Lung (tissue), 12 donors: ENCODE data around the gene MELTF. TPM values are rescaled to one million over a fixed set of nuclear protein-coding genes. Genes with fewer than 3 reads are reported as not detected.

Experiments used
- ATAC-seq: fragments of 200-7000 bp; cut with Tn5 transposase; one replicate; pipeline ENCODE4 v1.9.1; 2020; ENCODE audit warnings: moderate number of reproducible peaks; ENCODE audit not compliant: insufficient read depth, low FRiP score
- DNase-seq, 3 donors: peaks; one replicate each; pipeline ENCODE4 v3.0.0-alpha.2; 2013 to 2017
- H3K27ac ChIP-seq, 2 donors: one replicate each; pipeline ENCODE4 v1.5.1; 2013; ENCODE audit warnings: mild to moderate bottlenecking in 2 of 2, moderate library complexity in 2 of 2, control low read depth in 1 of 2, inconsistent platforms in 1 of 2, low read depth in 1 of 2, low read length in 1 of 2
- H3K27me3 ChIP-seq, 3 donors: one replicate each; pipeline ENCODE4 v1.5.1; 2013; ENCODE audit warnings: low read length in 2 of 3; ENCODE audit not compliant: control insufficient read depth in 3 of 3, insufficient read depth in 3 of 3
- H3K36me3 ChIP-seq, 4 donors: one replicate each; pipeline ENCODE4 v1.5.1; 2013; ENCODE audit warnings: low read length in 4 of 4, mild to moderate bottlenecking in 1 of 4, moderate library complexity in 1 of 4; ENCODE audit not compliant: control insufficient read depth in 4 of 4, insufficient read depth in 4 of 4
- H3K4me1 ChIP-seq, 5 donors: one replicate each; pipeline ENCODE4 v1.5.1; 2013; ENCODE audit warnings: low read length in 5 of 5, mild to moderate bottlenecking in 2 of 5, moderate library complexity in 1 of 5; ENCODE audit not compliant: control insufficient read depth in 5 of 5, insufficient read depth in 5 of 5
- H3K4me3 ChIP-seq: one replicate; pipeline ENCODE4 v1.5.1; 2013; ENCODE audit warnings: mild to moderate bottlenecking, control low read depth, moderate library complexity
- H3K9ac ChIP-seq, 2 donors: one replicate each; pipeline ENCODE4 v1.5.1; 2013; ENCODE audit warnings: low read length in 2 of 2, control low read depth in 1 of 2; ENCODE audit not compliant: insufficient read depth in 1 of 2
- H3K9me3 ChIP-seq, 4 donors: one replicate each; pipeline ENCODE4 v1.5.1; 2013; ENCODE audit warnings: low read length in 3 of 4, mild to moderate bottlenecking in 1 of 4, moderate library complexity in 1 of 4; ENCODE audit not compliant: control insufficient read depth in 4 of 4, insufficient read depth in 3 of 4
- WGBS, 2 donors: extraction: QIAGEN DNeasy Blood & Tissue Kit; methylation state at CpG; one replicate each; pipeline ENCODE4 v1.1.7; 2013; 5-methylcytosine and 5-hydroxymethylcytosine counted together
- polyA plus RNA-seq, 2 donors: library from polyadenylated mRNA; stranded (reverse); fragments of 200-250 nt; gene quantifications; one replicate each; pipeline ENCODE4 v1.2.1, GENCODE V29; 2013
- total RNA-seq, 2 donors: library from RNA; depleted of rRNA in 1 of 2; stranded (reverse); fragments of >200 nt in 1 of 2; gene quantifications; one replicate each; pipeline ENCODE4 v1.2.1, GENCODE V29; 2014 to 2021
- TF ChIP-seq, protein P1 (sequence below): IDR thresholded peaks from 2 replicates; pipeline ENCODE4 v1.5.1; 2012; ENCODE audit warnings: mild to moderate bottlenecking; ENCODE audit errors: control extremely low read depth, extremely low read depth
- donor health status: control.
- donor health status: control.
- donor health status: Bipolar disorder and iron deficiency.
- donor health status: healthy.
- donor health status: DM: yes; HTN: yes; CAD: no.

Gene MELTF
- total and polyA plus RNA-seq, 4 donors: 2.6 to 10.6 (median 3.9) TPM

DNA sequence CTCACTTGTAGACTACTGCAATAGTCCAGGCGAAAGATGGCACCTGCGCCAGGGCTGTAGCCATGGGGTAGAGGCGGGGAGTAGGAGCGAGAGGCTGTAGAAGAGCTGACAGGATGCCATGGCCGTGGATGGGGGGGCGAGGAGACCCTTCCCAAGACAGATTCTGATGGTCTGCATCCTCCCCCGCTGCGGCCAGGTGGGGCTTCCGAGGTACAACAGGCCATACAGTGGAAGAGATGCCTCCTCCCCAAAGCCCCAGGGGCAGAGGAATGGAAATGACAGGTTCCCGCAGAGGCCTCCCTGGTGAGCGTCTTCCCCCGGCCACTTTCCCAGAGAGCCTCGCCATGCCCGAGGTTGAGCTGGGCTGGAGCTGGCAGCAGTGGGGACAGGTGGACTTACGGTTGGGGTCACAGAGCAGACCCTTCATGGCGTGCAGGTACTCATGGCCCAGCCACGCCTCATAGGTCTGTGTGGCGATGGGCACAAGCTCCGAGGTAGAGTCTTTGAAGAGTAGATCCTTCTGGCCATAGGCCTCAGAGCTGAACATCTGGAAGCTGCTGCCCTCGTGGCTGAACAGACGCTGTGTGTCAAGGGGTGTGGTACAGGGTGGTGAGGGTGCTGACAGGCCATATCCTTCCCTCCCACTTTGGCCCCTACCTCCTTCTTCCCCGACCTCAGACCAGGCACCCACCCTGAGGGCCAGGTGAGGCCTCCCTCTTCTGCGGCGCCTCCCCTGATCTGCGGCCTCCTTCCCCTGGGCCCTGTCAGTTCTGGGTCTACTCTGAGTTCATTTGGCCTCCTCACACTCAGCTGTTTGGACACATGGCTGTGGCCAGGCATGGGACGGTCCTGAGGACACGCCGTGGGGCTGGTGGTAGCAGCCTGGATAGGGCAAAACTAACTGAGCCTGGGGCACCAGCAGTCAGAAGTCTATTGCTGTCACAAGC, 13.6 kb downstream of the MELTF start:
- no peaks in the 10 kb centered on the region for H3K9me3 ChIP-seq
- ATAC-seq: no peak

DNA sequence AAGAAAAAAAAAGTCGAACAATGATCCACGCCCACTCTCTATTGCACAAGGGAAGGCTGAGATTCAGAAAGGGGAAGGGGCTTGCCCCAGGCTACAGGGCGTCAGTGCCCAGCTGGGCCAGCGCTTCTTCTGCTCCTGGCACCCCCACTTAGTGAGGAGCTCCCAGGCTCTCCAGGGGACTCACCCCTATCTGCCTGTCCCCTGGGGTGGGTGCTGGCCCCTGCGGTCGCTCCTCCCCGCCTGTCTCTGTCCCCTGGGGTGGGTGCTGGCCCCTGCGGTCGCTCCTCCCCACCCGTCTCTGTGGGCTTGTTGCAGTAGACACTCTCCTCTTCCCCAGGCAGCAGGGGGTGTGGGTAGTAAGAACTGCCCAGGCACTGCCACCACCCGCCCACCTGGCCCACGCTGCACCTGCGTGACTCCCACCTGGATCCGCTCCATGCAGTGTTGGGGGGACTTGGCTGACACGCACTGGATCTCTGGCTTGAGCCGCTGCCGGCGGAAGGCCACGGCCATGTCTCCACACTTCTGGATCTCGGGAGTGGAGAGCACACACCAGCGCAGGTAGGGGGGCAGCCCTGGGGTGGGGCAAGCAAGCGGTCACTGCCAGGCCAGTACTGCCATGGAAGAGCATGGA, 14.6 kb downstream of the MELTF start:
- Histone ChIP-seq H3K4me3 (no peak overlapping the region), H3K27me3 (no peaks in the 10 kb centered on the region), H3K4me1 (peaks cover 0 to 15% (median 0%) of the 10 kb centered on the region in 5 donors), H3K9ac (no peak overlapping the region), H3K9me3 (no peaks in the 10 kb centered on the region), H3K27ac (no peak overlapping the region), H3K36me3 (no peaks in the 10 kb centered on the region)
- TF ChIP-seq, protein P1, sequence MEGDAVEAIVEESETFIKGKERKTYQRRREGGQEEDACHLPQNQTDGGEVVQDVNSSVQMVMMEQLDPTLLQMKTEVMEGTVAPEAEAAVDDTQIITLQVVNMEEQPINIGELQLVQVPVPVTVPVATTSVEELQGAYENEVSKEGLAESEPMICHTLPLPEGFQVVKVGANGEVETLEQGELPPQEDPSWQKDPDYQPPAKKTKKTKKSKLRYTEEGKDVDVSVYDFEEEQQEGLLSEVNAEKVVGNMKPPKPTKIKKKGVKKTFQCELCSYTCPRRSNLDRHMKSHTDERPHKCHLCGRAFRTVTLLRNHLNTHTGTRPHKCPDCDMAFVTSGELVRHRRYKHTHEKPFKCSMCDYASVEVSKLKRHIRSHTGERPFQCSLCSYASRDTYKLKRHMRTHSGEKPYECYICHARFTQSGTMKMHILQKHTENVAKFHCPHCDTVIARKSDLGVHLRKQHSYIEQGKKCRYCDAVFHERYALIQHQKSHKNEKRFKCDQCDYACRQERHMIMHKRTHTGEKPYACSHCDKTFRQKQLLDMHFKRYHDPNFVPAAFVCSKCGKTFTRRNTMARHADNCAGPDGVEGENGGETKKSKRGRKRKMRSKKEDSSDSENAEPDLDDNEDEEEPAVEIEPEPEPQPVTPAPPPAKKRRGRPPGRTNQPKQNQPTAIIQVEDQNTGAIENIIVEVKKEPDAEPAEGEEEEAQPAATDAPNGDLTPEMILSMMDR: no peak
- 89 to 93% methylated on average over 22 of the region's 22 CpGs for WGBS, 2 donors
- ATAC-seq (no peak), DNase-seq (no peak)

More for the DNA sequence above, 13.6 kb downstream of the MELTF start:
- TF ChIP-seq, protein P1: no peak
- H3K9ac ChIP-seq: no peak overlapping the region
- H3K27me3 ChIP-seq: peaks cover 0 to 2% (median 0%) of the 10 kb centered on the region in 3 donors
- no peaks in the 10 kb centered on the region for H3K36me3 ChIP-seq
- 93 to 95% methylated on average over 28 of the region's 28 CpGs for WGBS, 2 donors
- no peak overlapping the region for H3K27ac ChIP-seq
- H3K4me3 ChIP-seq: no peak overlapping the region
- H3K4me1 ChIP-seq: peaks cover 0 to 11% (median 0%) of the 10 kb centered on the region in 5 donors
- no peak for DNase-seq

DNA sequence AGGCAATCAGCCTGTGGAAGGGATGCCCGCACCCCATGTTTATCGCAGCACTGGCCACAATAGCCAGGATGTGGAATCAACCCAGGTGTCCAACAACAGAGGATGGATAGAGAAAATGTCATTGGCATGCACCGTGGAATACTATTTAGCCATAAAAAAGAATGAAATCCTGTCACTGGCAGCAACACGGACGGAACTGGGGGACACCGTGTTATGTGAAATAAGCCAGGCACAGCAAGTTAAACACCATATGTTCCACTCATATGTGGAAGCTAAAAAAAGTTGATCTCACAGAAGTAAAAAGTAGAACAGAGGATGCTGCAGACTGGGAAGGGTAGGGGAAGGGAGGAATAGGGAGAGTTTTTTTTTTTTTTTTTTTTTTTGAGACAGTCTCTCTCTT, 15.6 kb downstream of the MELTF start:
- Histone ChIP-seq H3K4me3 (no peak overlapping the region), H3K27ac (no peak overlapping the region), H3K9ac (no peak overlapping the region), H3K27me3 (no peaks in the 10 kb centered on the region), H3K4me1 (peaks cover 0 to 15% (median 0%) of the 10 kb centered on the region in 5 donors), H3K9me3 (no peaks in the 10 kb centered on the region), H3K36me3 (no peaks in the 10 kb centered on the region)
- TF ChIP-seq, protein P1: no peak
- DNase-seq: no peak
- WGBS, 2 donors: 96% methylated on average over 6 of the region's 6 CpGs
- no peak for ATAC-seq
